RWPE2 (cell line): Measurements from ENCODE around the gene MORC1.

Experiments
- ATAC-seq: fragments of 200-7000 bp; cut with Tn5 transposase; 3 replicates; pipeline ENCODE4 v1.9.1; 2021; ENCODE audit warnings: low read depth
- DNase-seq: peaks from one replicate; pipeline ENCODE4 v3.0.0-alpha.2; 2020; ENCODE audit warnings: low spot score
- H3K27ac ChIP-seq: fragments of 450-650 bp; 2 replicates; pipeline ENCODE4 v1.5.1; 2017; ENCODE audit warnings: mild to moderate bottlenecking; ENCODE audit not compliant: poor library complexity, severe bottlenecking
- H3K27me3 ChIP-seq: fragments of 250-450 bp; sonication (Bioruptor Pico); 2 replicates; pipeline ENCODE4 v1.5.1; 2021; ENCODE audit warnings: mild to moderate bottlenecking, moderate library complexity; ENCODE audit not compliant: insufficient read depth, poor library complexity, severe bottlenecking
- H3K36me3 ChIP-seq: fragments of 250-450 bp; sonication (Bioruptor Pico); 2 replicates; pipeline ENCODE4 v1.5.1; 2020; ENCODE audit warnings: low read depth, mild to moderate bottlenecking, moderate library complexity
- H3K4me1 ChIP-seq: fragments of 250-450 bp; sonication (Bioruptor Pico); 2 replicates; pipeline ENCODE4 v1.5.1; 2021; ENCODE audit warnings: mild to moderate bottlenecking, moderate library complexity; ENCODE audit not compliant: insufficient read depth, poor library complexity, severe bottlenecking
- H3K4me3 ChIP-seq: fragments of 250-450 bp; sonication (Bioruptor Pico); 2 replicates; pipeline ENCODE4 v1.5.1; 2021; ENCODE audit warnings: mild to moderate bottlenecking, moderate library complexity; ENCODE audit not compliant: severe bottlenecking
- H3K9me3 ChIP-seq: fragments of 250-450 bp; sonication (Bioruptor Pico); 2 replicates; pipeline ENCODE4 v1.5.1; 2021; ENCODE audit warnings: mild to moderate bottlenecking, moderate library complexity; ENCODE audit not compliant: severe bottlenecking
- TF ChIP-seq, protein P1 (sequence below): fragments of 450-650 bp; IDR thresholded peaks from one replicate; pipeline ENCODE4 v1.5.1; 2017; ENCODE audit warnings: mild to moderate bottlenecking, moderate library complexity; ENCODE audit not compliant: poor library complexity, severe bottlenecking

MORC1 gene

DNA sequence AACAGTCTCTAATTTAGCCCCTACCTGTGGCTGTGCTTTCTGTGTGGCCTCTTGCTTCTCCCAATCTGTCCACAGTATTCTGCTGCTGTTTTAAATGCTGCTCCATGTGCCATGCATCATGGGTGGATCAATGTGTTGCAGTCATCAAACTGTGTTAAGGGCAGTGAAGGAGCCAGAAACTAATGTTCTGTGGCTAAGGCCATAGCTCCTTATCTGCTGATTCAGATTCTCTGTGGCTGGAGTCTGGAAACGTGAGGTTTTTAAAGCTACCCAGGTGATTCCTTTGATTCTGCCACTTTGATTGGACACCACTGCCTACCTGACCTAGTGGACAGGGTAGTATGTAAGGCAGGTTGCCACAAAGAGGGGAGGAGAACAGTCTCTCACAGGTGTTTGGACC is 44.8 kb downstream of the MORC1 start:
- no peak for ATAC-seq
- H3K27me3 ChIP-seq = peaks cover 3% of the 10 kb centered on the region
- H3K36me3 ChIP-seq = no peaks in the 10 kb centered on the region

DNA sequence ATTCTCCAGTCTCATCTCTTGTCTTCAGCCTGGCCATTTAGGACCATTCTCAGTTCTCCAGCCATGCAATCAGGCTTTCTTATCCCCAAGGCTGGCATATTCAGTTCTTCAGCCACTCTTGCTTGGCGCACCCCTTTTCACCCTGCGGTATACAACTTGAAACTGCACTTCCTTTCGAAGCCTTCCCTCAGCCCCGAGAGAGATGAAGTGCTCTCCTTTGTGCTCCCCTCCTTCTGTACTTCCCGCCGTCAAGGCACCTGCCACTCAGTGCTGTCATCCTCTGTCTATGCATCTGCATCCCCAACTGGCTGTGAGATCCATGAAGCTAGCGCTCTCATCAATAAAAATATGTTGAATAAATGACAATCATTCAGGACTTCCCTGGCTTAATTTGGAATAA is 45.7 kb downstream of the MORC1 start:
- Histone ChIP-seq H3K9me3 (no peaks in the 10 kb centered on the region), H3K27me3 (peaks cover 3% of the 10 kb centered on the region), H3K27ac (no peak overlapping the region), H3K36me3 (no peaks in the 10 kb centered on the region), H3K4me1 (no peaks in the 10 kb centered on the region), H3K4me3 (no peak overlapping the region)
- ATAC-seq (no peak), DNase-seq (no peak)
- TF ChIP-seq, protein P1, sequence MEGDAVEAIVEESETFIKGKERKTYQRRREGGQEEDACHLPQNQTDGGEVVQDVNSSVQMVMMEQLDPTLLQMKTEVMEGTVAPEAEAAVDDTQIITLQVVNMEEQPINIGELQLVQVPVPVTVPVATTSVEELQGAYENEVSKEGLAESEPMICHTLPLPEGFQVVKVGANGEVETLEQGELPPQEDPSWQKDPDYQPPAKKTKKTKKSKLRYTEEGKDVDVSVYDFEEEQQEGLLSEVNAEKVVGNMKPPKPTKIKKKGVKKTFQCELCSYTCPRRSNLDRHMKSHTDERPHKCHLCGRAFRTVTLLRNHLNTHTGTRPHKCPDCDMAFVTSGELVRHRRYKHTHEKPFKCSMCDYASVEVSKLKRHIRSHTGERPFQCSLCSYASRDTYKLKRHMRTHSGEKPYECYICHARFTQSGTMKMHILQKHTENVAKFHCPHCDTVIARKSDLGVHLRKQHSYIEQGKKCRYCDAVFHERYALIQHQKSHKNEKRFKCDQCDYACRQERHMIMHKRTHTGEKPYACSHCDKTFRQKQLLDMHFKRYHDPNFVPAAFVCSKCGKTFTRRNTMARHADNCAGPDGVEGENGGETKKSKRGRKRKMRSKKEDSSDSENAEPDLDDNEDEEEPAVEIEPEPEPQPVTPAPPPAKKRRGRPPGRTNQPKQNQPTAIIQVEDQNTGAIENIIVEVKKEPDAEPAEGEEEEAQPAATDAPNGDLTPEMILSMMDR = no peak

More for the DNA sequence above, 44.8 kb downstream of the MORC1 start:
- no peaks in the 10 kb centered on the region for H3K4me1 ChIP-seq
- no peaks in the 10 kb centered on the region for H3K9me3 ChIP-seq
- H3K4me3 ChIP-seq = no peak overlapping the region
- no peak for DNase-seq
- no peak overlapping the region for H3K27ac ChIP-seq
- TF ChIP-seq, protein P1 = no peak

GRCh38 chr3:109071350-109072142 is 46.4 kb downstream of the MORC1 start:
- no peaks in the 10 kb centered on the region for H3K4me1 ChIP-seq
- TF ChIP-seq, protein P1 = no peak
- no peak overlapping the region for H3K27ac ChIP-seq
- no peak for ATAC-seq
- DNase-seq = no peak
- no peak overlapping the region for H3K4me3 ChIP-seq
- no peaks in the 10 kb centered on the region for H3K9me3 ChIP-seq
- H3K27me3 ChIP-seq = peaks cover 3% of the 10 kb centered on the region
- no peaks in the 10 kb centered on the region for H3K36me3 ChIP-seq

- TF ChIP-seq, protein P1 = no peak
- DNase-seq (no peak), ATAC-seq (no peak)
These were observed 47.7 kb downstream of the MORC1 start for GRCh38 chr3:109070211-109070610.

GRCh38 chr3:109066864-109067263 is 51.1 kb downstream of the MORC1 start:
- DNase-seq (no peak), ATAC-seq (no peak)
- Histone ChIP-seq H3K4me3 (no peak overlapping the region), H3K36me3 (no peaks in the 10 kb centered on the region), H3K4me1 (no peaks in the 10 kb centered on the region), H3K27me3 (peaks cover under 1% of the 10 kb centered on the region), H3K27ac (no peak overlapping the region), H3K9me3 (no peaks in the 10 kb centered on the region)
- TF ChIP-seq, protein P1 = no peak

More at GRCh38 chr3:109070211-109070610, 47.7 kb downstream of the MORC1 start:
- Histone ChIP-seq H3K4me1 (no peaks in the 10 kb centered on the region), H3K27me3 (peaks cover 3% of the 10 kb centered on the region), H3K4me3 (no peak overlapping the region), H3K36me3 (no peaks in the 10 kb centered on the region), H3K27ac (no peak overlapping the region), H3K9me3 (no peaks in the 10 kb centered on the region)
